Uterus (tissue), 2 donors: Measurements from ENCODE around the gene STX1B.

Experiments
- POLR2A ChIP-seq, 2 donors: fragments of 450-650 bp; IDR thresholded peaks; one replicate each; pipeline ENCODE4 v1.6.1; 2016; ENCODE audit warnings: antibody characterized with exemption in 2 of 2, mild to moderate bottlenecking in 1 of 2, moderate library complexity in 1 of 2
- TF ChIP-seq, protein P1 (sequence below), 4 experiments: fragments of 200-600 bp in 2 of 4; fragments of 450-650 bp in 2 of 4; sonication (generic) in 2 of 4; IDR thresholded peaks; one replicate each; pipeline ENCODE4 v1.5.1; 2016 to 2019; ENCODE audit warnings: antibody characterized with exemption in 4 of 4, mild to moderate bottlenecking in 2 of 4, moderate library complexity in 1 of 4

DNA sequence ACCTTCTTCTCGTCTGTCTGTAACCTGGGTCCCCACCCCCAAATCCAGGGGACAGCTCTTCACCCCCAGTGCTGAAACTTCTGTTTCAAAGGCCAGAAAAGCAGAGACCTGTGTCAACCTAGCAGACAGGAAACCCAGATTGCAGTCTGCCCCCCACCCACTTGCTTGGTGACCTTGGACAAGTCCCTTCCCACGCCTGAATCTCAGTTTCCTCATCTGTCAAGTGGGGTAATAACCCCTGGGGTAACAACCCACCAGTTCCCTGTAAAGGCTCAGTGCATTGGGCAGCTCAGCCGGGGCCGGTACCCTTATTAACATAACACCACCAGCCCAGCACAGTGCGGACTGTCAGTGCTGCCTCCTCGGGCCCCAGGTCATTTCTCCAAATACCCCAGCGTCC, 1.3 kb downstream of the STX1B start:
- TF ChIP-seq POLR2A (IDR thresholded peaks at IDR 0.05): no peak
- TF ChIP-seq, protein P1, sequence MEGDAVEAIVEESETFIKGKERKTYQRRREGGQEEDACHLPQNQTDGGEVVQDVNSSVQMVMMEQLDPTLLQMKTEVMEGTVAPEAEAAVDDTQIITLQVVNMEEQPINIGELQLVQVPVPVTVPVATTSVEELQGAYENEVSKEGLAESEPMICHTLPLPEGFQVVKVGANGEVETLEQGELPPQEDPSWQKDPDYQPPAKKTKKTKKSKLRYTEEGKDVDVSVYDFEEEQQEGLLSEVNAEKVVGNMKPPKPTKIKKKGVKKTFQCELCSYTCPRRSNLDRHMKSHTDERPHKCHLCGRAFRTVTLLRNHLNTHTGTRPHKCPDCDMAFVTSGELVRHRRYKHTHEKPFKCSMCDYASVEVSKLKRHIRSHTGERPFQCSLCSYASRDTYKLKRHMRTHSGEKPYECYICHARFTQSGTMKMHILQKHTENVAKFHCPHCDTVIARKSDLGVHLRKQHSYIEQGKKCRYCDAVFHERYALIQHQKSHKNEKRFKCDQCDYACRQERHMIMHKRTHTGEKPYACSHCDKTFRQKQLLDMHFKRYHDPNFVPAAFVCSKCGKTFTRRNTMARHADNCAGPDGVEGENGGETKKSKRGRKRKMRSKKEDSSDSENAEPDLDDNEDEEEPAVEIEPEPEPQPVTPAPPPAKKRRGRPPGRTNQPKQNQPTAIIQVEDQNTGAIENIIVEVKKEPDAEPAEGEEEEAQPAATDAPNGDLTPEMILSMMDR (IDR thresholded peaks at IDR 0.05): no peak
